ENCODE data around the gene TWSG1. TPM values are rescaled to one million over a fixed set of nuclear protein-coding genes. Genes with fewer than 3 reads are reported as not detected.

TWSG1 gene
- total and polyA plus RNA-seq, 7 donors: 3.6 to 8.5 (median 7.0) TPM

GRCh38 chr18:9410515-9410914, 75.9 kb downstream of the TWSG1 start:
- Histone ChIP-seq H3K36me3 (ENCODE audit: insufficient read depth in 1 of 2, low read depth in 1 of 2) (no peaks in the 10 kb centered on the region), H3K4me1 (no peaks in the 10 kb centered on the region), H3K4me3 (no peak overlapping the region), H3K27me3 (ENCODE audit: insufficient read depth in 3 of 3, low read length in 2 of 3) (no peaks in the 10 kb centered on the region), H3K27ac (no peak overlapping the region), H3K9me3 (no peaks in the 10 kb centered on the region)
- WGBS, 3 donors: 65 to 80% (median 67%) methylated on average over 1 of the region's 1 CpG
- no peak for ATAC-seq
- DNase-seq: no peak
- TF ChIP-seq CTCF (IDR thresholded peaks at IDR 0.05): no peak
- intact Hi-C loops (cut with DNase I): no loop called here

GRCh38 chr18:9413576-9413975, 79.0 kb downstream of the TWSG1 start:
- Histone ChIP-seq H3K27me3 (ENCODE audit: insufficient read depth in 3 of 3, low read length in 2 of 3) (no peaks in the 10 kb centered on the region), H3K4me1 (peaks cover 11% of the 10 kb centered on the region), H3K27ac (no peak overlapping the region), H3K9me3 (no peaks in the 10 kb centered on the region), H3K36me3 (ENCODE audit: insufficient read depth in 1 of 2, low read depth in 1 of 2) (no peaks in the 10 kb centered on the region), H3K4me3 (no peak overlapping the region)
- ATAC-seq (peak in 1 of 4 donors; percentile 44), DNase-seq (no peak)
- TF ChIP-seq CTCF (IDR thresholded peaks at IDR 0.05): no peak
- 16 to 32% (median 28%) methylated on average over 1 of the region's 1 CpG for WGBS, 3 donors
- intact Hi-C loops (cut with DNase I): no loop called here

GRCh38 chr18:9416563-9417072, 82.0 kb downstream of the TWSG1 start:
- ATAC-seq: no peak

GRCh38 chr18:9417073-9417851, 82.7 kb downstream of the TWSG1 start:
- TF ChIP-seq CTCF (IDR thresholded peaks at IDR 0.05): no peak
- H3K36me3 ChIP-seq (ENCODE audit: insufficient read depth in 1 of 2, low read depth in 1 of 2): no peaks in the 10 kb centered on the region
- H3K9me3 ChIP-seq: no peaks in the 10 kb centered on the region
- no peaks in the 10 kb centered on the region for H3K27me3 ChIP-seq (ENCODE audit: insufficient read depth in 3 of 3, low read length in 2 of 3)
- H3K27ac ChIP-seq: no peak overlapping the region
- 18 to 27% (median 22%) methylated on average over 18 of the region's 18 CpGs for WGBS, 3 donors
- peaks cover 11% of the 10 kb centered on the region for H3K4me1 ChIP-seq
- peak overlapping the region; percentile 39 for H3K4me3 ChIP-seq
- DNase-seq (peak; percentile 39 to 65), ATAC-seq (peak; percentile 36 to 74 (median 52))
- intact Hi-C loops (cut with DNase I): loop anchor here in 1 of 2 donors (5.0 kb wide), 1 partner anchor 55 kb away; no protein-coding TSS in a partner anchor

More at GRCh38 chr18:9416563-9417072, 82.0 kb downstream of the TWSG1 start:
- no peak for DNase-seq
- intact Hi-C loops (cut with DNase I): loop anchor here in 1 of 2 donors (5.0 kb wide), 1 partner anchor 56 kb away; no protein-coding TSS in a partner anchor
- no peak for TF ChIP-seq CTCF (IDR thresholded peaks at IDR 0.05)
- peaks cover 11% of the 10 kb centered on the region for H3K4me1 ChIP-seq
- no peaks in the 10 kb centered on the region for H3K36me3 ChIP-seq (ENCODE audit: insufficient read depth in 1 of 2, low read depth in 1 of 2)
- 28 to 31% (median 30%) methylated on average over 6 of the region's 6 CpGs for WGBS, 3 donors
- no peaks in the 10 kb centered on the region for H3K27me3 ChIP-seq (ENCODE audit: insufficient read depth in 3 of 3, low read length in 2 of 3)
- H3K9me3 ChIP-seq: no peaks in the 10 kb centered on the region
- H3K27ac ChIP-seq: no peak overlapping the region
- H3K4me3 ChIP-seq: peak overlapping the region; percentile 39
